ENCODE data around the gene TEDC2.

- no peak for TF ChIP-seq EZH2 (IDR thresholded peaks at IDR 0.05; ENCODE audit: borderline replicate concordance, control insufficient read depth, low read depth, low read length)
- TF ChIP-seq CTCF (IDR thresholded peaks at IDR 0.05 in 2 of 3, conservative IDR thresholded peaks at IDR 0.05 in 1 of 3; ENCODE audit: control insufficient read depth in 2 of 3, extremely low read depth in 1 of 3, insufficient read depth in 1 of 3, low read depth in 3 of 3, low read length in 3 of 3) = no peak
- no peak for TF ChIP-seq HSF1 (IDR thresholded peaks at IDR 0.05; ENCODE audit: low read depth, low read length)
Measured at GRCh38 chr16:2425008-2425518, 34.8 kb upstream of the TEDC2 start.

Measured in GM12878 (cell line).